ENCODE data around the gene EIF4E2.
"Not testable (repeated sequence)": the region's sequence is repeated elsewhere in the genome, so short reads cannot be mapped to it uniquely, and the experiment has no call there.

Gene EIF4E2

DNA sequence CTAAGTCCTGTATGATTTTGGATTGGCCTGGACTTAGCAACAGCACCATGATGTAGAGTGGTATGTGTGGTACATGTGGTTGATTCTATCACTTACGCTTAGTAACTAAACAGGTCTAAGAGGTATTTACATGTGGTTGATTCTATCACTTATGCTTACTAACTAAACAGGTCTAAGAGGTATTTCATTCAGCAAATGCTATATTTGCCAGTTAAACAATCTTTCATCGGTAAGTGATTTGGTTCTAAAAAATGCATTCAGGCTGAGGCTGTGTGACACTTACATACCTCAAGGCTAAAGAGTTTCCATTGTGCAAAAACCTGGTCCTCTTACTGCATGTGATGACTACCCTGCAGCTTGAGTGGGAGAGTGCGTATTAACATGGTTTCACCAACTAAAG lies 13.1 kb downstream of the EIF4E2 start:
- DNase-seq (ENCODE audit: low read depth in 4 of 4, low spot score in 1 of 4), result no peak

DNA sequence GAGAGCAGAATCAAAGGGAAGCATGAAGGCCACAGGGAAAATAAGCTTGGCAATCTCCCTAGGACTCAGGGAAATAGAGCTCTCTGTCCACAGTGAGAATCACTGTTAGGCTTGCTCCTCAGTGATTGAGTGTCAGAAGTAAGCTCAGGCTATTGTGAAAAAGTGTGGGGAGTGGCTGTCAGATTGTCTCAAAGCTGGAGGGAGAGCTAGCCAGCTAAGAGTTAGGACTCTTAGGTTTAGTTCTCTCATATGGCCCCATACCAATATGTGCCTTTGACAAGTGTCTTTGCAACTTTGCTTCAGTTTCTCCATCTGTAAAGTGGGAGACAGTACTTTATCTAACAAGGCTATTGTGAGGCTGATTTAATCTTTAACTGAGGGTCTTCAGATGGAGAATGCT lies 17.2 kb downstream of the EIF4E2 start:
- DNase-seq (ENCODE audit: low read depth in 4 of 4, low spot score in 1 of 4), result no peak

DNA sequence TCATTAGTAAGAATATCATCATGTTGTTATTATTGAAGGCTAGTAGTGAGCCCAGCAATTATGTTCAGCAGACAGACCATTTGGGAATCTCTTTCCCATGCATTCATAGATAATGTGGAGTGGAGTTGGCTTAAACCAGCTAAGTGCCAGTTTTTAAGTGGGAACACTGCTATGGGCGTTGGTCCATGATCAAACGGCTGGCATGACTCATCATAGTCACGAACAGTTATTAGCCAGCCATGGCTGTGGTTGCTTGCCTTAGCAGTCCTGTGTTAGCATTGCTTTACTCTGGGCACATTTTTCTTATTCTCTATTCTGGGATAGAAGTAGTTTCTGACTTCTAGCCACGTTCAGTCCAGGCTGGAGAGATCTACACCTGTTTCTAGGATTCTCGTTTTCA lies 17.7 kb downstream of the EIF4E2 start:
- no peak for DNase-seq (ENCODE audit: low read depth in 4 of 4, low spot score in 1 of 4)

DNA sequence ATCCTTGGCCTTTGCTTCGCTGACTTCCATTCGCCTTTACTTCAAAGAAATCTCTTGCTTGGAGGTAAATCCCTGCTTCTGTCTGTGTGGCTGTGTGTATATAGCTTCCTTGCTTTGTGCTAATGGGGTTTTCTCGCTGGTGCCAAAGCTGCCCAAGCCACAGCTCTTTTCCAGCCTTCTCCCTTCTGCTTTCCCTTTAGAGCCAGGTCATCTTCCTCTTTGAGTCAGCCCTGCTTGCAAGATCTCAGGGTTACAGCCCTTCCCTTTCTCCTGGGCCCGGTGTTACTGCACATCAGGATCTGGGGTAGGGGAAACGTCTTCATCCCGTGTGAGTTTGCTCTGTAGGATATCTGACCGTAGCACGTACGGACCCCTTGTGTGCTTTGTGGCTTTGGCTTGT lies 19.1 kb downstream of the EIF4E2 start:
- no peak for DNase-seq (ENCODE audit: low read depth in 4 of 4, low spot score in 1 of 4)

DNA sequence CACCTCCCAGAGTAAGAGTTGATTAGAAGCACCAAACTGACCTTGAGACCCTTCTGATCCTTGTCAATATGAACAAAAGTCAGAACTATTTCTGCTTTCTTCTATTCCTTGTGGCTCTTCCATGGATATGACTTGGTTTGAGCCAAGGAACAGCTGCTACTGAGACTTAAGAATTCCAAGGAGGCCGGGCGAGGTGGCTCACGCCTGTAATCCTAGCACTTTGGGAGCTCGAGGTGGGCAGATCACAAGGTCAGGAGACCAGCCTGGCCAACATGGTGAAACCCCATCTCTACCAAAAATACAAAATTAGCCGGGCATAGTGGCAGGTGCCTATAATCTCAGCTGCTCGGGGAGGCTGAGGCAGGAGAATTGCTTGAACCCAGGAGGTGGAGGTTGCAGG lies 20.0 kb downstream of the EIF4E2 start:
- DNase-seq (ENCODE audit: low read depth in 4 of 4, low spot score in 1 of 4), result not testable (repeated sequence)

DNA sequence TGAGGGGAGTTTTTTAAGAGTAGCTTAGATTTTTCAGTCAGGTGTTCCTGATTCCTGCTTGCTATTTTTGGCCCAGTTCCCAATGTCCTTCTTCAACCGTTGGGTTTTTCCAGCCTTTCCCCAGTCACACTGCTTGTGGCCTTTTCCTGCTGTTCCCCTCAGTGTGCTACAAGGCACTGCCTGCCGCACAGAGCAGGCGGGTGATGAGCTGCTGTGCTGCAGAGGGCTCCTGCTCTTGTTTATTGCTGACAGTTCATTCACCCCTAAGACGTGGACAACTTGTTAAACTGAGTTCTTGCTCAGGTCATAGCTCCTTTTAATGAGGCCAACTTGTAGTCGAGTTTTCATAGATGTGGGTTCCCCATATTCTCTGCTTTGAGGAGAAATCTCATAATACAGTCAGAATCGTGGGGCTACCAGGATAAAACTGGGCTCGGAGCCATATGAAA lies 20.6 kb downstream of the EIF4E2 start:
- DNase-seq (ENCODE audit: low read depth in 4 of 4, low spot score in 1 of 4), result no peak

DNA sequence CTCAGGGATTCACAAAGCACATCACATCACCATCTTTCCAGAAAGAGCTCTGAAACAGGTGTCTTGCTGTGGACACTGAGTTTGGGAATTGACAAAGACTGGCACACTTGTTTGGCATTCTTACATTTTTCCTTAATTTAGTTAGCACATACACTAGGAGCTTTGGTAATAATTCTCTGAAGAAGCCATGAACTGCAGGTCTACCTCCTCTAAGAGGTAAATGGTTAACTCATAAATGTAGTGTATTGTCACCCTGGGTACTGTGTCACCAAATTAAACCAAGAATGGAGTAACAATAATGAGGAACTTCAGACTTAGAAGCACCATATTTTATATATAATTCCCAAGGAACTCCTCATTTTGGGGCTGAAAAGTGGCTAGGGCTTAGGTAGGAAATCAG lies 22.6 kb downstream of the EIF4E2 start:
- no peak for DNase-seq (ENCODE audit: low read depth in 4 of 4, low spot score in 1 of 4)

DNA sequence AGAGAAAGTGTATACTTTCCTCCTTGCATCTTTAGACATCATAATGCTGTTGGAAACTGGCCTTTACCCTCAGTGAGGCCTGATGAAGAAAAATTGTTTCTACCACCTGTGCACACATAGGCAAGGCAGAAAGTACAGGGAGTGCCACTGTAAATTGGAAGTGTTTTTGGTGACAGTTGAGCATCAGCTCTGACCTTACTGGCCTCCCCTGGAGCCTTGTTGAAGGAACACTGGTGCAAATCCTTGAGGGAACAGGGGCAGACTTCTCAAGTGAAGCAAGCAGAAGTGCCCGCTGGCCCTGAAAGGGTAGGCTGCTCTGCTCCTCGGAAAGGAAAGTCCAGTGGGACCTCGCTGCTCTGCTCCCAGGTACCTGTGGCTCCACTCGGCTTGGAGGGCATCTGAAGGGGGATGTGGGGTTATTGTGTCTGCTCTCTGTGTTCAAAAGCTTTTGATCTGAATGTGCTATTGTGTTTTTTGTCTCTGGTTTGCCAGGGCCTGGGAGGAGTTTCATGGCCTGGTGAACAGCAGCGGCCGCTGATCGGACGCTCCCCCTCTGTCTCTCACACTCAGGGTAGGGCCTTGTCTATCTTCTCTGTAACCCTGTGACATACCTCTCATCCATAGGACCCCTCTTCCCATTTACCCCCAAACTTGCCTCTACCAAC lies 23.4 kb downstream of the EIF4E2 start:
- no peak for DNase-seq (ENCODE audit: low read depth in 4 of 4, low spot score in 1 of 4)

DNA sequence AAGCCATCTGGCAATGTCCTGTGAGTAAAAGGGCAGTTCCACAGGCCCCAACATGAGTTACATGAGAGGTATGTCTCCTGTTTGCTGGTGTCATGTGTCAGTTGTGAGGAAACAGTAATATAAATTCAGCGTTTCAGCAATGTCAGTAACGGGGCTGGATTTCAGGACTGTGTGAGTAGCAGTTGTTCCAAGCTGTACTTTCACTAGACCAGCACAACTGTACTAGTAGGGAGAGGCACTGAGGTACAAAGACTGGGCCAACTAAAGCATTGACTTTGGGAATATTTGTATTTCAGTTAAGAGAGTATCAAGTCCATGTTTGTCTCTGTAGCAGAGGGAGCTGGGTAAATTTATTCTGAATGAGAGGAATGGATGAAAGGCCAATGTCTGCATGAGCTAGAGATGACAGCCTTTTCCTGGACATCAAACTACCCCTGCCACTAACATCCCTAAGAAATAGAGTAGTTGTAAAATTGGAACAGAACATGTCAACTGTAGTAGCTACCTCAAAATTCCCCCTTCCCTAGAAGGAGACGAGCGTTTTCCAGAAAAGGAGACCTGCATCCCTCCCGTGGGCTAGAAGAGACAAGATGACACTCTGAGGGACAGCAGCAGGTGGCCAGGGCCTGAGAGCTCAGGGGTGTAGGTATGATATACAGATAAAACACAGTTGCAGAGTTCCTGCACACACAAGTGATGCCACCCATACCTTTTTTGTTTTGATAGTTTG lies 24.4 kb downstream of the EIF4E2 start:
- no peak for DNase-seq (ENCODE audit: low read depth in 4 of 4, low spot score in 1 of 4)

DNA sequence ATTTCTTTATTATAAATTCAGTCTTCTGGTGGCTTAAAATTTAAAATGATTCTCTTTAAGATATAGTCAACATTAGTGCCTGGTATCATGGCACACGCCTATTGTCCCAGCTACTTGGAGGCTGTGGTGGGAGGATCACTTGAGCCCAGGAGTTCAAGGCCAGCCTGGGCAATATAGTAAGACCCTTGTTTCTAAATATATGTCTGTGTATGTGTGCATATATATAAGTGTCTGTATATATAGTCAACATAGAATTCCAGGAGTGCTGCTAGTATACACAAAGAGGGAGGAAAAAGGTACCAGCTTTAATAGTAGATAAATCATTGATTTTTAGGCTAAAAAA lies 24.9 kb downstream of the EIF4E2 start:
- no peak for DNase-seq (ENCODE audit: low read depth in 4 of 4, low spot score in 1 of 4)

DNA sequence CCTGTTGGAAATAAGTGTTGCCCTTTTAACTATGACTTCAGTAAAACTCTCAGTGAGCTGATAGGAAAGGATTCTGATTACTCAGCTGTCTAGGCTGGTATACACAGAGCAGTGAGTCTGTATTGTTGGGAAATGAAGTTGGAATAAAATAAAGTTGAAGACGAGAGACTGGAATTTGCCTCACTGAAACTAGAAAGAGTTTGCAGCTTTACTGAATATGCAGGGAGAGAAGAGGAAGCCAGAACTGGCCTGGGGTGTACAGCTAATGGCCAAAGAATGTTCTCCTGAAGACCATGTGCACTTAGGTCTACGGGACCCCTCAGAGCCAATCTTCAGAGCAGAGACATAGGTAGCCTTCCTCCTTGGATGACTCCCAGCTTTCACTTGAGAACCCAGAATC lies 26.5 kb downstream of the EIF4E2 start:
- no peak for DNase-seq (ENCODE audit: low read depth in 4 of 4, low spot score in 1 of 4)

DNA sequence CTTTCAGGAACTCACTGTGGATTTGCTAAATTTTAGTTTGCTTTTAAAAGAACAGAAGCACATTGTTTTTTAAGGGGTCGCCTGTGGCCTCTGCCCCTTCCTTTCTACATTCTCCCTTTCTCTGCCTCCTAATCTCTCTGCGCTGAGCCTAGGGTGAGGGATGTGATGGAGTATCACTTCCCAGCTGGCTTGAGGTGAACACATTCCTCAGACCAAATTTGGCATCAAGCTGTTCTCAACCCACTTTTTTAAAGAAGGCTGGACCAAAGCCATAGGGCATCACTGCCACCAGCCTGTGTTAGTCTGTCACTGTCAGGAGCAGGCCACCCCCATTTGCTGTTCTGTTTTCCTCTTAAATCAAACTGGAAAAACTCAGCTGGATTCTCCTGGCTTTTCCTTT lies 27.4 kb downstream of the EIF4E2 start:
- no peak for DNase-seq (ENCODE audit: low read depth in 4 of 4, low spot score in 1 of 4)

DNA sequence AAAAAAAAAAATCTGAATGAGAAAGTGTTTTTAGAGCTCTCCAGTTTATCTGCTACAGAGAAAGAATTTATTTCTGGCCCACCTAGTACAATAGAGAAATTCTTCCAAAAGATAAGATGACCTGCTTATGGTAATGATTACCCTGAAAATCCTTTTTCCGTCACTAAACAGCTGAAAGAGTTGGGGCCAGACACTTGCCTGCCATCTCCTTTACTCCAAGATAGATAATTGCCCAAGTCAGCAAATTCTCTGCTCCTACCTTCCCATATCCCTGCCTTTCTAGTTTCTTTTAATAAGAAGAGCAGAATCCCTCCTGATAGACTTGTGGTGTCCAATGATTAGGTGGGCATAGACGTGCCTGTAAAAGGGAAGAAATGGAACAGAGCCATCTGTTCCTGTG lies 28.1 kb downstream of the EIF4E2 start:
- no peak for DNase-seq (ENCODE audit: low read depth in 4 of 4, low spot score in 1 of 4)

DNA sequence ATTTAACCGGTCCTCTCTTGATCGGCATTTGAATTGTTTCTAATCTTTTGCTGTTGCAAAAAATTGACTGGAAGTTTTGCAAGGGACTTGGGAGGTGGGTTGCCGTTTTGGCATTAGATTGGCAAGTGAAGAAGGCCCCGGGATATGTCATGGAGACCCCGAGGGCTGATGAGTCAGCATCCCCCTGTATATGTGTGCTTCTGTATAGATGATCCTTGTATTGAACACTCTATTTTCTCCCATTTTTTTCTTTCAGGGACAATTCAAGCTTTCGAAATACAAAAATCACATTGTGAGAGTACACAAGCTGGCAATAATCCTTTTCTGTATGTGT lies 30.1 kb downstream of the EIF4E2 start:
- no peak for DNase-seq (ENCODE audit: low read depth in 4 of 4, low spot score in 1 of 4)

DNA sequence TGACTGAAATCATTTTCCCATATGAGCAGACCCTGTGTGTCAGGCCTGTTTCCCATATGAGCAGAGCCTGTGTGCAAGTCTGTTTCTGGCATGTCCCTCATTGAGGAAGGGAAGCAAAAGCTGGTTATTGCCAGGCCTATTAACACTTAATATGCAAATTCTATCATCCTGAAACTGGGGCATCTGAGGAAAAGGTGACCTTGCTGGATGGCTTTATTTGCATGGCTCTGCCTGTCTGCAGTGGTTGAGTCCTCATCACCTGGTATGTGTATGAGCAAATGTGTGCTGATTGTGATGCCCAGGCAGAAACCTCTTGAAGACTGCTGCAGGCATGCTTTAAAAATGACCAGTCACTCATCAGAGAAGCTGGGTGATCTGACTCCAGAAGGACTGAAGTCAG lies 31.2 kb downstream of the EIF4E2 start:
- DNase-seq (ENCODE audit: low read depth in 4 of 4, low spot score in 1 of 4), result no peak

DNA sequence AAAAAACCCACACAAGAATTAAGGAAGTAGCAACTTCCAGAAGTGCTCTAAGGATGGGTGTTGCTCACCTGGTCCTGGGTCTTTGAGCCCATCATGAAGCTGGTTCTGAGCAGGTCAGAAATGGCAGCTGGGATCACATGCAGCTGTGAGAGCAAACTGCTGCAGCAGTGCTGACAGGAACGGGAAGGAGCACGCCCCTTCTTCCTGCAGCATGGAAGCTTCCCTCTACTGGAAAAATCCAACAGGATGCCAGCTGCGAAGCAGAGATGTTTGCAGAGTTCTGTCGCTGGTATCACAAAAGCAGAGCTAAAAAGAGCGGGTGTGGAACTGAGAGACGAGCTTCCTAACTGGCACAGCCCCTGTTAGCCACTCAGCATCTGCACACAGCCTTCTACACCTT lies 33.7 kb downstream of the EIF4E2 start:
- no peak for DNase-seq (ENCODE audit: low read depth in 4 of 4, low spot score in 1 of 4)

DNA sequence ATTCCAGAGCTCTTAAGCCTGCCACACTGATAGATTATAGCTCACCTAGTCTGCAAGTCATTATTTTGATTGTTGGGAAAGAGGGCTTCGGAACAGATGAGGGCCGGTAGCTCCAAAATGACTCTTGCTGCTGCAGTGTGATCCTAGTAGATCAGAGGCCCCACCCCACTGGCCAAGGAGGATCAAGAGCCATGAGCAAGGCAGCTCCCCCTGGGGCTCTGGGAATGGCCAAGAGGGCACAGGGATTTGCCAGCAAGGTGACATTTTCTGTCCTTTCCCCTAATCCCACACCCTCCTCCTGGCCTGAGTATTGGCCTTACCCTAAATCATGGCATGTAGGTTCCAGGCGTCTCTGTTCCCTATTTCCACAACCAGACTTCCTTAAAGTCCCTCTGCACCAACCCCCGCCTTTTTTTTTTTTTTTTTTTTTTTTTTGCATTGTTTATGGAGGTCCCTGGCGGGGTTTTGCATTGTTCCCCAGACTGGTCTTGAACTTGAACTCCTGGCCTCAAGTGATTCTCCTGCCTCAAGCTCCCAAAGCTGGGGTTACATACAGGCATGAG lies 36.5 kb downstream of the EIF4E2 start:
- DNase-seq (ENCODE audit: low read depth in 4 of 4, low spot score in 1 of 4), result no peak

DNA sequence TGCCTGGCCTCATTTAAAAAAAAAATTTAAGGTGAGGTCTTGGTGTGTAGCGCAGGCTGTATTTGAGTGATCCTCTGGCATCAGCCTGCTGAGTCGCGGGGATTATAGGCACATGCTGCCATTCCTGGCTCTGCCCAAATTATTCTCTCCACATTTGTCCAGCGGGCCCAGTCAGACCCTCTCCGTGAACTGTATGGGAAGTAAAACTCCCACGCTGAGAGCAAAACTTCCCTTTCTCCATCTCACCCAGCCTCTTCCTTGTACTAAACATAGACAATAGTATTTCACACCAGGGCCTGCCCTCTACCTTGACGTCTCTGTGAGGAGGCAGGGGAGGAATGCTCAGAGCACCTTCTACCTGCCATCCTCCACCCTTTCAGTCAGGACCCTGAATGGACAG lies 37.0 kb downstream of the EIF4E2 start:
- no peak for DNase-seq (ENCODE audit: low read depth in 4 of 4, low spot score in 1 of 4)

DNA sequence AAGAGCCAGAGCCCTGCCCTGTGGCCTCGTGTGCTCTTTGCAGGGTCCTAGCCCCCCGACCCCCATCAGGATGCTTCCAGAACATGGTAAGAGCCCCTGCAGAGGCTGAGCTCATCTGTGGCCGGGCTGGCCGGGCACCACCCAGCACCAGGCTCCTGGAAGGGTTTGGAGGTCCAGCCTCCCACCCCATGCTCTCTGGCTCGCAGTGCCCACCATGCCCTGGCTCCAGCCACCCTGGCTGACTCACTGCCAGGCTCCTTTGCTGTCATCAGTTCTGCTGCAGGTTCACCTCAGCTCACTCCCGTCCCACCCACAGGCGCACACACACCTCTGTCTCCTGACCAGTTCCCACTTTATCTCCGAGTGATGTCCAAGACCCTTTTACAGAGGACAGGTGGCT lies 37.5 kb downstream of the EIF4E2 start:
- DNase-seq (ENCODE audit: low read depth in 4 of 4, low spot score in 1 of 4), result no peak

DNA sequence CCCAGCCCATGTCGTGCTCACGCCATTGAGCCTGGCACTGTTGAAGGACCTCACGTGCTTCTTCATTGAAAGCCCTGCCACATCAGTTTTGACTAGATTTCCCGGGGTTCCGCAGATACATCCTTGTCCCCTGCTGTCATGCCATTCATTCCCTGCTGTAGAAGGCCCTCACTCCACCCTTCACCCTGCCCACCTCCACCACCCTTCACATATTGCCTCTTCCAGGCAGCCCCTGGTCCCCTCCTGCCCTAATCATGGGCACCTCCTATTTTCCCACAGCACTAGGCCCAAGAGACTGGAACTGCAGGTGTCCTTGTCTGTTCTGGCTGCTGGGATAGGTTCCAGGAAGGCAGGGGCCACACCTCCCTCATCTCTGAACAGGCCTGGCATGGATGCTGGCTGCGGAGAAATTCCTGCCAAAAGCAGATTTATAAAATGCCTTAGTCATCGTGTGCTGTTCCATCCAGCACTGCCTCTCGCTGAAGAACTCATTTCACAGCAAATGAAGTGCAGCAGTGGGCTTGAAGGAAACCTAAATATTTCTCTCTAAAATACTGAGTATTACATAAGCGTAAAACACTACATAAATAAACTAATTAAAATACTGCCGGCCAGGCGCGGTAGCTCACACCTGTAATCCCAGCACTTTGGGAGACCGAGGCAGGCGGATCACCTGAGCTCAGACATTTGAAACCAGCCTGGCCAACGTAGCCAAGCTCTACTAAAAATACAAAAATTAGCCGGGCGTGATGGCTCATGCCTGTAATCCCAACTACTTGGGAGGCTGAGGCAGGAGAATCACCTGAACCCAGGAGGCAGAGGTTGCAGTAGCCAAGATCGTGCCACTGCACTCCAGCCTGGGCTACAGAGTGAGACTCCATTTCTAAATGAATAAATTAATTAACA lies 38.4 kb downstream of the EIF4E2 start:
- DNase-seq (ENCODE audit: low read depth in 4 of 4, low spot score in 1 of 4), result no peak

DNA sequence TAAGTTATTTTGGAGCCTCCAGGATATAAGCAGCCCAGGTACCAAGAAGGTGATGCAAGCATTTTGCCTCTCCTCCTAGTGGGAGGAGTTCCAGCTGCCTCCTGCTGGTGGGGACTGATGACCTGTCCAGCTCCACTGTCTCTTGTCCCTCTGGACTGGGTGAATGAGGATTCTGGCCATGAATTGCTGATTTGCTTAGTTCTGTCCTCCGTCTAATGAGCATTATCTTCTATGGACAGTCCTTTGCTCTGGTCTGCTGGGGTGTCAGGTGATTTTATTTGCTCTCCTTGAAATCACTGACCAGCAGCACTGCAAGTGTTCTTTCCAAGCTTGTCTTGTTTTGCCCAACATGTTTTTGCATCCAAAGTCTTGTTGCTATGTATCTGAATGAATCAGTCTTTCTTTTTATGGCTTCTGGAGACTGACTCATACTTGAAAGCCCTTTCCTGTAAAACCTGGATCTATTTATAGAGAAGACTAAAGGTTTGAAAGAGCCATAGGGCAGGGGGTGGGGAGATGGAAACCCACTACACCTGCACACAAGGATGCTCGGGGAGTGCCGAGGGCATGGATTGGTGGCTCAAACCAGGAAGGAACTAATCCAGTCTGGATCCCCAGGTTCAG lies 42.4 kb downstream of the EIF4E2 start:
- DNase-seq (ENCODE audit: low read depth in 4 of 4, low spot score in 1 of 4), result no peak

Data from stimulated activated CD4-positive, alpha-beta T cell treated with anti-CD3 and anti-CD28 coated beads, Interleukin-1b, Interleukin-23, amount 100 ng/mL, for 24 hours (primary cell).